ENCODE results near the gene SULF2. TPM values are rescaled to one million over a fixed set of nuclear protein-coding genes. Genes with fewer than 3 reads are reported as not detected.

SULF2 gene
- polyA plus RNA-seq, 4 donors: 10.3 to 40.9 (median 22.4) TPM

DNA sequence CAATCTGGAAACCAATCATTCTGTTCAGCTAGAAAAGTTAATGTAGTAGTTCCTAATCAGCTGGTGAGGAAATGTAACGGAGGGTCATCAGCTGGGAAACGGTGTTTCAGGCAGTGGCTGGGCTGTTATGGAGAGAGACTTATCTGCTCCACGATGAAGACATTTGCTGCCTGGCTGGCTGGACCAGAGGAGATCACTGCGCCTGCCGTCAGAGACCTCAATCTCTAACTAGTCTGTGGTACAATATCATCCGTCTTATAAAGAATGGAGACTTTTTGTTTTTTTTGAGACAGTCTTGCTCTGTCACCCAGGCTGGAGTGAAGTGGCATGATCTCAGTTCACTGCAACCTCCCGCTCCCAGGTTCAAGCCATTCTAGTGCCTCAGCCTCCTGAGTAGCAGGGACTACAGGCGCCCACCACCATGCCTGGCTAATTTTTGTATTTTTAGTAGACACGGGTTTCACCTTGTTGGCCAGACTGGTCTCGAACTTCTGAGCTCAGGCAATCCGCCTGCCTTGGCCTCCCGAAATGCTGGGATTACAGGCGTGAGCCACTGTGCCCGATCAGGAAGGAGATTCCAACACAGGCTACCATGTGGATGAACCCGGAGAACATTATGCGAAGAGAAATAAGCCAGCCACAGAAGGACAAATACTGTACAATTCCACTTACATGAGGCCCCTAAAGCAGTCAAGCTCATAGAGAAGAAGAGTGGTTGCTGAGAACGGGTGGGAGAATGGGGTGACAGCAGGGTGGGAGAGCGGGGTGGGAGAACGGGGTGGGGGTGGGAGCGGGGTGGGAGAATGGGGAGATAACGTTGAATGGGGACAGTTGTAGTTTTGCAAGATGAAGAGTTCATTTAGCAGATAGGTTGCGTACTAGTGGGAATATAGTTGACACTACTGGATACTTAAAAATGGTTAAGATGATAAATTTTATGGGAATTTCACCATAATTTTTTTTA, 115.1 kb downstream of the SULF2 start:
- no peak overlapping the region for H3K4me3 ChIP-seq (ENCODE audit: low read depth in 1 of 3, low read length in 3 of 3)
- H3K9me3 ChIP-seq (ENCODE audit: control insufficient read depth in 2 of 2, insufficient read depth in 1 of 2, low read depth in 1 of 2, low read length in 1 of 2): no peaks in the 10 kb centered on the region
- peaks cover 0 to 2% (median 0%) of the 10 kb centered on the region in 3 donors for H3K4me1 ChIP-seq (ENCODE audit: control insufficient read depth in 3 of 3, insufficient read depth in 2 of 3, low read depth in 1 of 3, low read length in 2 of 3)
- H3K27ac ChIP-seq (ENCODE audit: low read depth in 1 of 3, low read length in 2 of 3): no peak overlapping the region
- DNase-seq: no peak
- FAIRE-seq: no peak
- H3K27me3 ChIP-seq (ENCODE audit: control insufficient read depth in 3 of 3, insufficient read depth in 3 of 3, low read length in 3 of 3): no peaks in the 10 kb centered on the region
- H3K36me3 ChIP-seq (ENCODE audit: control insufficient read depth in 3 of 3, insufficient read depth in 2 of 3, low read depth in 1 of 3, low read length in 3 of 3): peaks cover 0 to 54% (median 0%) of the 10 kb centered on the region in 3 donors
- WGBS, 3 donors: 90 to 93% (median 93%) methylated on average over 22 of the region's 22 CpGs

DNA sequence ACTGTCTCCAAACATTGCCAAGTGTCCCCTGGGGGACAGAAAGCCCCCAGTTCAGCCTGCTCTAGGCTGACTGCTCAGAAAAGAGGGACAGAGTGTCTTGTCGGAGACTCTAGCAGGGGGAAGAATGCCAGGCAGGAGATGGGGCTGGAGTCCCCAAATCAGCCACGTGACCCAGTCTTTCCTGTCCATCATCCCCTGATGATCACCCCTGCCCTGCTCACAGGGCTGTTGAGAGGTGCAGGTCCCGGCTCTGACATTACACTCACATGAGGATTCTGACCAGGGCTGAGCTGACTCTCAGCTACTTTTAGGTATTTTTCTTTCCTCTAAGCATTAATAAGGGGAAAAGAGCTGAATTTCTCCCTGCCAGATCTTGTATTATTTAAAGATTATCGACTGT, 115.8 kb downstream of the SULF2 start:
- WGBS, 3 donors: 85 to 90% (median 89%) methylated on average over 4 of the region's 4 CpGs
- no peak overlapping the region for H3K27ac ChIP-seq (ENCODE audit: low read depth in 1 of 3, low read length in 2 of 3)
- H3K4me3 ChIP-seq (ENCODE audit: low read depth in 1 of 3, low read length in 3 of 3): no peak overlapping the region
- FAIRE-seq (no peak), DNase-seq (no peak)
- peaks cover 0 to 57% (median 0%) of the 10 kb centered on the region in 3 donors for H3K36me3 ChIP-seq (ENCODE audit: control insufficient read depth in 3 of 3, insufficient read depth in 2 of 3, low read depth in 1 of 3, low read length in 3 of 3)
- no peaks in the 10 kb centered on the region for H3K27me3 ChIP-seq (ENCODE audit: control insufficient read depth in 3 of 3, insufficient read depth in 3 of 3, low read length in 3 of 3)
- no peaks in the 10 kb centered on the region for H3K9me3 ChIP-seq (ENCODE audit: control insufficient read depth in 2 of 2, insufficient read depth in 1 of 2, low read depth in 1 of 2, low read length in 1 of 2)
- peaks cover 0 to 2% (median 0%) of the 10 kb centered on the region in 3 donors for H3K4me1 ChIP-seq (ENCODE audit: control insufficient read depth in 3 of 3, insufficient read depth in 2 of 3, low read depth in 1 of 3, low read length in 2 of 3)

DNA sequence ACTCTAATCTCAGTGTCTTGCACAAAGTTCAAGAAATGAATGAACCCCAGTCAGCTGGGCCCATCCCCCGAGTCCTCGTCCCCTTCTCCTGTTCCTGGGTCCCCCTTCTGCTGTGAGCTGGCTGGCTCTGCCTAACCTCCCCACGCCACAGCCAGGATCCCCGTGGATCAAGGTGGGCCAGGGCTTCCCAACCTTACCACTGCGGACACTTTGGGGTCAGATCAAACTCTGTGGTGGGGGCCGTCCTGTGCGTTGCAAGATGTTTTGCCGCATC, 116.2 kb downstream of the SULF2 start:
- Histone ChIP-seq H3K4me3 (ENCODE audit: low read depth in 1 of 3, low read length in 3 of 3) (no peak overlapping the region), H3K27me3 (ENCODE audit: control insufficient read depth in 3 of 3, insufficient read depth in 3 of 3, low read length in 3 of 3) (no peaks in the 10 kb centered on the region), H3K9me3 (ENCODE audit: control insufficient read depth in 2 of 2, insufficient read depth in 1 of 2, low read depth in 1 of 2, low read length in 1 of 2) (no peaks in the 10 kb centered on the region), H3K27ac (ENCODE audit: low read depth in 1 of 3, low read length in 2 of 3) (no peak overlapping the region), H3K4me1 (ENCODE audit: control insufficient read depth in 3 of 3, insufficient read depth in 2 of 3, low read depth in 1 of 3, low read length in 2 of 3) (peaks cover 0 to 2% (median 0%) of the 10 kb centered on the region in 3 donors), H3K36me3 (ENCODE audit: control insufficient read depth in 3 of 3, insufficient read depth in 2 of 3, low read depth in 1 of 3, low read length in 3 of 3) (peaks cover 0 to 55% (median 0%) of the 10 kb centered on the region in 3 donors)
- FAIRE-seq (no peak), DNase-seq (no peak)
- WGBS, 3 donors: 81 to 92% (median 85%) methylated on average over 8 of the region's 8 CpGs

DNA sequence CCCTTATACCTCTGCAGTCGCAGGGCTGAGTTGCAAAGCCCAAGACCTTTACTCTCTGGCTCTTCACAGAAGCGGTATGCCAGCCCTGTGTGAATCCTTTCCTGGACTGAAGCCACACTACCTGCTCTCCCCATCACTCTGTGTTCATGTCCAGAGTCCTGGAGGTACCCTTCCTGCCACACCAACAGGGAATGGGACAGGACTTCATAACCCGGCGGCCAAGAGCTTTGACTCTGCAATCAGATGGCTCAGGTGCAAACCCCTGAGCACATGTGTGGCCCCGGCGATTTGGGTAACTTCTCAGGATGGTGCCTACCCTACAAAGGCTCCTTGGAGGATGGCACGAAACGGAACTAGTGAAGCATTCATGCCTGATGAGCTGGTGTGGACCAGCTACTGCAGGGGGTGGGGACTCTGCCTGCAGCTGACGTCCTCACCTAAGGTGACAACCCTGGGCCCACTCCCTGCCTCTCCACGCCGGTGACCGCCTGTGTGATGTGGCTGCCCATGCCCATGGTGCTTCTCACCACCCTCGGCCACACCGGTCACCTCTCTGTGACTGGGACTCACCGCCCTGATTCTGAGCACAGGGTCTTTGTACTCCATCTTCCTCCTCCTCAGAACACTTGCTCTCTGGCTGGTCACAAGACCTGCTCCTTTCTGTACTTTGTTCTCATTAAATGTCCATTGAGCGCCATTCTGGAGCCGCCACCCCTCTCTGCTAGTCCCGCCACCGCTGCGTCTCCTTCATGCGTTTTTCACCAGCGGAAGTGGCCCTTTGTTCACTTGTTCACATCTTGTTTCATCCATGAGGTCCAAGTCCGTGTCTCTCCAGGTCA, 116.7 kb downstream of the SULF2 start:
- peaks cover 0 to 52% (median 0%) of the 10 kb centered on the region in 3 donors for H3K36me3 ChIP-seq (ENCODE audit: control insufficient read depth in 3 of 3, insufficient read depth in 2 of 3, low read depth in 1 of 3, low read length in 3 of 3)
- H3K9me3 ChIP-seq (ENCODE audit: control insufficient read depth in 2 of 2, insufficient read depth in 1 of 2, low read depth in 1 of 2, low read length in 1 of 2): no peaks in the 10 kb centered on the region
- H3K4me3 ChIP-seq (ENCODE audit: low read depth in 1 of 3, low read length in 3 of 3): no peak overlapping the region
- DNase-seq (peak; percentile 36 to 70), FAIRE-seq (no peak)
- WGBS, 3 donors: 73 to 90% (median 79%) methylated on average over 23 of the region's 23 CpGs
- H3K27me3 ChIP-seq (ENCODE audit: control insufficient read depth in 3 of 3, insufficient read depth in 3 of 3, low read length in 3 of 3): no peaks in the 10 kb centered on the region
- H3K27ac ChIP-seq (ENCODE audit: low read depth in 1 of 3, low read length in 2 of 3): no peak overlapping the region
- H3K4me1 ChIP-seq (ENCODE audit: control insufficient read depth in 3 of 3, insufficient read depth in 2 of 3, low read depth in 1 of 3, low read length in 2 of 3): peaks cover 0 to 2% (median 0%) of the 10 kb centered on the region in 3 donors

DNA sequence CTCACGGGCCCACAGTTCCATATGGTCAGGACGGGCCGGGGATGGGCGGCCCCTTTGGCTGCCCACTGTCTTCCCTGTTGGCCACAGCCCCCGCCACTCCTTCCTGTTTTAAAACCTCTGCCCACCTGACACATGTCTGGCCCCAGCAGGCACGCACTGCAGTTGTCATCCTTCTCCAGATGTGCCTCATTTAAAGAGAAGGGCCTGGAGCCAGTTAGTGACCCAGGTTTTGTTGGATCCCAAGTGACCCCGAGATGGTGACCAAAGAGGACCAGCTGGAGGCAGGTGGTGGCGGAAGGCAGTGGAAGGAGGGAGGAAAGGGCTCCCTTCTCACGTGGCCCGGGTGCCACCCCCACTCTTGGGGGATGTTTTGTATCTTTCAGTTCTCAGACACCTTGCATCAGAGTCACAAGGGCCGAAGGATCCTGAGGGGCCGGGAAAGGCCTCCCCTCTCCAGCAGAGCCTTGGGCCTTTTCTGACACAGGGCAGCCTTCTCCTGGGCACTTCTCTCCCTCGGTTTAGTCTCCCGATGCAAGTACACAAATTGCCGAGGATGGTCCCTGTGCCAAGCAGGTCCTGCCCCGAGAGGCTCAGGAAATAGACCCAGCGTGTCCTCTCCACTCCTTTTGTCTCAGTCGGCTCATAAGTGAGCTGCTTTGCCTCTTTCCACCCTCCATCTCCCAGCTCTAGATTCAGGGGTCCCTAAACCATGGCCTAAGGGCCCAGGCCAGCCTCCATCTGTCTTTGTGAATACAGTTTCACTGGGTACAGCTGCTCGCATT, 117.6 kb downstream of the SULF2 start:
- DNase-seq (no peak), FAIRE-seq (no peak)
- 74 to 87% (median 76%) methylated on average over 18 to 19 of the region's 19 CpGs for WGBS, 3 donors
- Histone ChIP-seq H3K4me1 (ENCODE audit: control insufficient read depth in 3 of 3, insufficient read depth in 2 of 3, low read depth in 1 of 3, low read length in 2 of 3) (peaks cover 0 to 2% (median 0%) of the 10 kb centered on the region in 3 donors), H3K9me3 (ENCODE audit: control insufficient read depth in 2 of 2, insufficient read depth in 1 of 2, low read depth in 1 of 2, low read length in 1 of 2) (no peaks in the 10 kb centered on the region), H3K36me3 (ENCODE audit: control insufficient read depth in 3 of 3, insufficient read depth in 2 of 3, low read depth in 1 of 3, low read length in 3 of 3) (peaks cover 0 to 52% (median 0%) of the 10 kb centered on the region in 3 donors), H3K4me3 (ENCODE audit: low read depth in 1 of 3, low read length in 3 of 3) (no peak overlapping the region), H3K27ac (ENCODE audit: low read depth in 1 of 3, low read length in 2 of 3) (no peak overlapping the region), H3K27me3 (ENCODE audit: control insufficient read depth in 3 of 3, insufficient read depth in 3 of 3, low read length in 3 of 3) (no peaks in the 10 kb centered on the region)

DNA sequence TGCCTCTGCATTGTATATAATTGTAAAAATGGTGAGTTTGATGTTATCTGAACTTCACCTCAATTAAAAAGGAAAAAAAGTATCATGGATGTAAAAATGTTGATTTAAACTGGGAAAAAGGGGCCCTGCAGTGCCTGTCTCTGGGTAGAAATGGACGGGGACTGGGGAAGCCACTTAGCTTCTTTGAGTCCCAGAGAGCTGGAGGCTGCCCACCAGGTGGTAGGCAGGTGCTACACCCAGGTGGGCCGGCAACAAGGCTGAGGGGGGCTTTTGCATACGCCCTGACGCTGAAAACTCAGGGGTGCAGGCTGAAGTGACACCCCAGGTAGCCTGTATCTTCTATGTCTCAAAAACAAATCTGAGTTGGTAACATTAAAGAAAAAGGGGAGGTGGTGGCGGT, 118.2 kb downstream of the SULF2 start:
- H3K4me1 ChIP-seq (ENCODE audit: control insufficient read depth in 3 of 3, insufficient read depth in 2 of 3, low read depth in 1 of 3, low read length in 2 of 3): peaks cover 0 to 2% (median 0%) of the 10 kb centered on the region in 3 donors
- no peak overlapping the region for H3K27ac ChIP-seq (ENCODE audit: low read depth in 1 of 3, low read length in 2 of 3)
- 84 to 92% (median 90%) methylated on average over 5 of the region's 5 CpGs for WGBS, 3 donors
- FAIRE-seq (no peak), DNase-seq (no peak)
- peaks cover 0 to 56% (median 0%) of the 10 kb centered on the region in 3 donors for H3K36me3 ChIP-seq (ENCODE audit: control insufficient read depth in 3 of 3, insufficient read depth in 2 of 3, low read depth in 1 of 3, low read length in 3 of 3)
- no peak overlapping the region for H3K4me3 ChIP-seq (ENCODE audit: low read depth in 1 of 3, low read length in 3 of 3)
- no peaks in the 10 kb centered on the region for H3K27me3 ChIP-seq (ENCODE audit: control insufficient read depth in 3 of 3, insufficient read depth in 3 of 3, low read length in 3 of 3)
- no peaks in the 10 kb centered on the region for H3K9me3 ChIP-seq (ENCODE audit: control insufficient read depth in 2 of 2, insufficient read depth in 1 of 2, low read depth in 1 of 2, low read length in 1 of 2)

DNA sequence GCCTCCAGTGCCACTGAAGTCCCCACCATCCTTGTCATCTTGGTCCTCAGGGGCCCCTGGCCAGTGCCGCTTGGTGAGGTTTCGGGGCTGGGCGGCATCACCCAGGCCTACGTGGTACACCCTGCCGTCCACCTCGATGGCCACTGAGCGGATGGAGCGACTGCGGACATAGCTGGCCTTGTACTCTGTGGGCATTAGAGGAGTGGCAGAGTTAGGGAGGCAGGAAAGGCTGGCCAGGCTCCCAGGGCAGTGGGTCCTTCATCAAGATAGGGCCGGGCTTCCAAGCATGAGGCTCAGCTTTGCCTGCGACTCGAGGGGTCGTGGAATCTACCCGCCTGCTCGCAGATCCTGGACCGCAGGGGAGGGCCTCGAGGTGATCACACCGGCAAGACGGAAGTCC, 119.0 kb downstream of the SULF2 start:
- 93 to 97% (median 97%) methylated on average over 19 of the region's 19 CpGs for WGBS, 3 donors
- Histone ChIP-seq H3K4me1 (ENCODE audit: control insufficient read depth in 3 of 3, insufficient read depth in 2 of 3, low read depth in 1 of 3, low read length in 2 of 3) (peaks cover 0 to 2% (median 0%) of the 10 kb centered on the region in 3 donors), H3K27ac (ENCODE audit: low read depth in 1 of 3, low read length in 2 of 3) (no peak overlapping the region), H3K4me3 (ENCODE audit: low read depth in 1 of 3, low read length in 3 of 3) (no peak overlapping the region), H3K36me3 (ENCODE audit: control insufficient read depth in 3 of 3, insufficient read depth in 2 of 3, low read depth in 1 of 3, low read length in 3 of 3) (peaks cover 0 to 62% (median 0%) of the 10 kb centered on the region in 3 donors), H3K9me3 (ENCODE audit: control insufficient read depth in 2 of 2, insufficient read depth in 1 of 2, low read depth in 1 of 2, low read length in 1 of 2) (no peaks in the 10 kb centered on the region), H3K27me3 (ENCODE audit: control insufficient read depth in 3 of 3, insufficient read depth in 3 of 3, low read length in 3 of 3) (no peaks in the 10 kb centered on the region)
- FAIRE-seq (no peak), DNase-seq (no peak)
